Measurements from ENCODE around the gene AGXT2.

- TF ChIP-seq CTCF (conservative IDR thresholded peaks at IDR 0.05) (no peak), EZH2 (IDR thresholded peaks at IDR 0.05; ENCODE audit: low read depth) (no peak)
Measured at GRCh38 chr5:35095366-35095765, 47.6 kb upstream of the AGXT2 start.
